ENCODE measurements around the gene PNPLA5. TPM values are rescaled to one million over a fixed set of nuclear protein-coding genes. Genes with fewer than 3 reads are reported as not detected.

The PNPLA5 gene
- polyA plus RNA-seq, 4 donors, result not detected

- FAIRE-seq (no peak), DNase-seq (no peak)
- no peak overlapping the region for H3K27ac ChIP-seq (ENCODE audit: low read depth in 1 of 3, low read length in 2 of 3)
- H3K9me3 ChIP-seq (ENCODE audit: control insufficient read depth in 2 of 2, insufficient read depth in 1 of 2, low read depth in 1 of 2, low read length in 1 of 2), result no peaks in the 10 kb centered on the region
- H3K4me1 ChIP-seq (ENCODE audit: control insufficient read depth in 3 of 3, insufficient read depth in 2 of 3, low read depth in 1 of 3, low read length in 2 of 3), result no peaks in the 10 kb centered on the region
- H3K4me3 ChIP-seq (ENCODE audit: low read depth in 1 of 3, low read length in 3 of 3), result no peak overlapping the region
- H3K27me3 ChIP-seq (ENCODE audit: control insufficient read depth in 3 of 3, insufficient read depth in 3 of 3, low read length in 3 of 3), result no peaks in the 10 kb centered on the region
- peaks cover 0 to 5% (median 0%) of the 10 kb centered on the region in 3 donors for H3K36me3 ChIP-seq (ENCODE audit: control insufficient read depth in 3 of 3, insufficient read depth in 2 of 3, low read depth in 1 of 3, low read length in 3 of 3)
- WGBS, 3 donors, result 90 to 91% (median 91%) methylated on average over 33 of the region's 33 CpGs
Measured at GRCh38 chr22:43831561-43832392, 60.0 kb downstream of the PNPLA5 start.

DNA sequence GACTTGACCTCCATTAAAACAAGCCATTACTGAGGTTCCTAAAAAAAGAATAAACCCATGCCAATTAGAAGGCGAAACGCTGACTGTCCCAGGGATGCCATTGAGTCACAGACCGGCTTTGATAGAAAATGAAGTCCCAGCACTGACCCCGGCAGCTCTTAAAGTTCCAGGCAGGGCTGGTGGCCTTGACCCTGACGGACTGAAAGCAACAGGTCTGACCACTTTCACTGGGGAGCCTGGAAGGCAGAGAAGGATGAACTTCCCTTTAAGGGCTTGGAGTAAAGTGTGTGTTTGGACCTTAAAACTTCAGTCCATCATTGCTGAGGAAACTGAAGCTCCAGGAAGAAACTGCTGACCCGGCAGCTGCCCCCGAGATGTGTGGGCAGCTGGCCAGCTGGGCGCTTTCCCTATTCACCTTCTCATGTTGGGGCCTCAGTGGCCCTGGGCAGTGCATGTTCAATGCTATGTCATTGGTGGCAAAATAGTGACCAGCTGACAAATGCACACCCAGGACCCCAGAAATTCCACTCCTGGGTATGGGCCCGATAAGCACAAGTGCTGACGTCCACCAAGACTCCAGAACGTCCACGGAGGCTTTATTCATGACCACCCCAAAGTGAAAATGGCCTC, 60.8 kb downstream of the PNPLA5 start:
- no peak overlapping the region for H3K4me3 ChIP-seq (ENCODE audit: low read depth in 1 of 3, low read length in 3 of 3)
- no peak for DNase-seq
- WGBS, 3 donors, result 73 to 78% (median 73%) methylated on average over 12 of the region's 12 CpGs
- peaks cover 0 to 4% (median 0%) of the 10 kb centered on the region in 3 donors for H3K4me1 ChIP-seq (ENCODE audit: control insufficient read depth in 3 of 3, insufficient read depth in 2 of 3, low read depth in 1 of 3, low read length in 2 of 3)
- no peak overlapping the region for H3K27ac ChIP-seq (ENCODE audit: low read depth in 1 of 3, low read length in 2 of 3)
- no peaks in the 10 kb centered on the region for H3K9me3 ChIP-seq (ENCODE audit: control insufficient read depth in 2 of 2, insufficient read depth in 1 of 2, low read depth in 1 of 2, low read length in 1 of 2)
- H3K36me3 ChIP-seq (ENCODE audit: control insufficient read depth in 3 of 3, insufficient read depth in 2 of 3, low read depth in 1 of 3, low read length in 3 of 3), result peaks cover 0 to 5% (median 0%) of the 10 kb centered on the region in 3 donors
- no peaks in the 10 kb centered on the region for H3K27me3 ChIP-seq (ENCODE audit: control insufficient read depth in 3 of 3, insufficient read depth in 3 of 3, low read length in 3 of 3)
- no peak for FAIRE-seq

- H3K4me1 ChIP-seq (ENCODE audit: control insufficient read depth in 3 of 3, insufficient read depth in 2 of 3, low read depth in 1 of 3, low read length in 2 of 3), result peaks cover 0 to 5% (median 0%) of the 10 kb centered on the region in 3 donors
- H3K27me3 ChIP-seq (ENCODE audit: control insufficient read depth in 3 of 3, insufficient read depth in 3 of 3, low read length in 3 of 3), result no peaks in the 10 kb centered on the region
- DNase-seq, result no peak
- H3K27ac ChIP-seq (ENCODE audit: low read depth in 1 of 3, low read length in 2 of 3), result no peak overlapping the region
- FAIRE-seq, result no peak
- H3K4me3 ChIP-seq (ENCODE audit: low read depth in 1 of 3, low read length in 3 of 3), result no peak overlapping the region
- no peaks in the 10 kb centered on the region for H3K9me3 ChIP-seq (ENCODE audit: control insufficient read depth in 2 of 2, insufficient read depth in 1 of 2, low read depth in 1 of 2, low read length in 1 of 2)
- H3K36me3 ChIP-seq (ENCODE audit: control insufficient read depth in 3 of 3, insufficient read depth in 2 of 3, low read depth in 1 of 3, low read length in 3 of 3), result peaks cover 0 to 2% (median 0%) of the 10 kb centered on the region in 3 donors
- 73 to 80% (median 78%) methylated on average over 33 of the region's 33 CpGs for WGBS, 3 donors
Measured at GRCh38 chr22:43829904-43830851, 61.6 kb downstream of the PNPLA5 start.

Other genes with a start within 250 kb of the PNPLA5 start
- gene EFCAB6, start 79.7 kb downstream of the PNPLA5 start, polyA plus RNA-seq, result 1 to 10 TPM in 1 of 4 donors, under 1 TPM in 1, not detected in 2; 0.34 to 1.9 TPM
- 10 to 100 TPM in 3 of 4 donors, under 1 TPM in 1; 0.53 to 60.4 (median 17.9) TPM for gene SULT4A1, start 29.5 kb downstream of the PNPLA5 start, polyA plus RNA-seq
- 1 to 10 TPM in 1 of 4 donors, under 1 TPM in 2, not detected in 1; 0.22 to 4.0 (median 0.53) TPM for gene PNPLA3, start 31.8 kb upstream of the PNPLA5 start, polyA plus RNA-seq
- gene SAMM50, start 63.4 kb upstream of the PNPLA5 start, polyA plus RNA-seq, result 10 to 100 TPM; 45.4 to 66.9 (median 56.4) TPM
- 10 to 100 TPM in 1 of 4 donors, 1 to 10 TPM in 2, under 1 TPM in 1; 0.45 to 16.5 (median 7.5) TPM for gene PARVB, start 132.3 kb upstream of the PNPLA5 start, polyA plus RNA-seq

All from small intestine (tissue), 7 donors.